ENCODE data around the gene PPP1R1C. TPM values are rescaled to one million over a fixed set of nuclear protein-coding genes. Genes with fewer than 3 reads are reported as not detected.

Gene PPP1R1C
- total and polyA plus RNA-seq, 4 donors = 7.8 to 27.3 (median 9.7) TPM

DNA sequence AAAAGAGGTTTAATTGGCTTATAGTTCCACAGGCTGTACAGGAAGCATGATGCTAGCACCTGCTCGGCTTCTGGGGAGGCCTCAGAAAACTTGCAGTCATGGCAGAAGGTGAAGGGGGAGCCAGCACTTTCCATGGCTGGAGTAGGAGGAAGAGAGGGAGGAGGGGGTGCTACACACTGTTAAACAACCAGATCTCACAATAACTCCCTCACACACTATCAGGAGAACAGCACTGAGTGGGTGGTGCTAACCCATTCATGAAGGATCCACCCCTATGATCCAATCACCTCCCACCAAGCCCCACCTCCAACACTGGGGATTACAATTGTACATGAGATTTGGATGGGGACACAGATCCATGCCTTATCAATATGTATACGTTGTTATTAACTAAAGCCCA, 85.1 kb downstream of the PPP1R1C start:
- WGBS (ENCODE audit: insufficient coverage) = 100% methylated on average over 1 of the region's 2 CpGs
- no peaks in the 10 kb centered on the region for H3K4me1 ChIP-seq (ENCODE audit: control insufficient read depth, insufficient read depth, low read length)
- no peak for DNase-seq (ENCODE audit: low read depth in 4 of 6, low spot score in 6 of 6)
- H3K27me3 ChIP-seq (ENCODE audit: control insufficient read depth, insufficient read depth, low read length) = no peaks in the 10 kb centered on the region
- H3K4me3 ChIP-seq (ENCODE audit: low read depth, low read length) = no peak overlapping the region
- no peaks in the 10 kb centered on the region for H3K36me3 ChIP-seq (ENCODE audit: control insufficient read depth, insufficient read depth, low read length)
- H3K9me3 ChIP-seq (ENCODE audit: control insufficient read depth, insufficient read depth, low read length) = no peaks in the 10 kb centered on the region
- no peak overlapping the region for H3K27ac ChIP-seq (ENCODE audit: low read depth, low read length)

GRCh38 chr2:182072861-182073260, 87.2 kb downstream of the PPP1R1C start:
- no peak overlapping the region for H3K27ac ChIP-seq (ENCODE audit: low read depth, low read length)
- H3K27me3 ChIP-seq (ENCODE audit: control insufficient read depth, insufficient read depth, low read length) = no peaks in the 10 kb centered on the region
- H3K36me3 ChIP-seq (ENCODE audit: control insufficient read depth, insufficient read depth, low read length) = no peaks in the 10 kb centered on the region
- no peaks in the 10 kb centered on the region for H3K9me3 ChIP-seq (ENCODE audit: control insufficient read depth, insufficient read depth, low read length)
- H3K4me1 ChIP-seq (ENCODE audit: control insufficient read depth, insufficient read depth, low read length) = peaks cover 2% of the 10 kb centered on the region
- H3K4me3 ChIP-seq (ENCODE audit: low read depth, low read length) = no peak overlapping the region
- WGBS (ENCODE audit: insufficient coverage) = no CpG with 5 or more reads among the region's 6 CpGs
- no peak for DNase-seq (ENCODE audit: low read depth in 4 of 6, low spot score in 6 of 6)

- 80% methylated on average over 2 of the region's 3 CpGs for WGBS (ENCODE audit: insufficient coverage)
Measured at GRCh38 chr2:182073613-182074012, 88.0 kb downstream of the PPP1R1C start.

DNA sequence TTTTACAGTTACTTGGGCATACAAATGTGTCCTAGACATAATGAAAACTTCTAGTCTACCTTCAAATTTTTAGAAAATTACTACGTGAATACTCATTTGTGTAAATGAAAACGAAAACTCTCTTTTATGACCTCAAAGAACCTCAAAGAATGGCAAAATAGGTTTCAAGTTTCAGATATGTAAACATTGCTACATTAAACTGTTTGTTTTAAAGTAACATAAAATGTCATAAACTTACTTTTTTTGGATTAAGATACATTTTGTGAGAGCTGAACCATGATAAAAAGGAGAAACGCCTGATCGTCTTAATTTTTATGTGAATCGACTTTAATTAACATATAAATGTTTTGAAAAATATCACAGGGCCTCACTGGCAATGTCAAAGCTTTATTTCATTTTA, 91.4 kb downstream of the PPP1R1C start:
- H3K36me3 ChIP-seq (ENCODE audit: control insufficient read depth, insufficient read depth, low read length) = no peaks in the 10 kb centered on the region
- no peak overlapping the region for H3K27ac ChIP-seq (ENCODE audit: low read depth, low read length)
- H3K4me1 ChIP-seq (ENCODE audit: control insufficient read depth, insufficient read depth, low read length) = peaks cover 2% of the 10 kb centered on the region
- H3K4me3 ChIP-seq (ENCODE audit: low read depth, low read length) = no peak overlapping the region
- DNase-seq (ENCODE audit: low read depth in 4 of 6, low spot score in 6 of 6) = no peak
- no peaks in the 10 kb centered on the region for H3K9me3 ChIP-seq (ENCODE audit: control insufficient read depth, insufficient read depth, low read length)
- no CpG with 5 or more reads among the region's 5 CpGs for WGBS (ENCODE audit: insufficient coverage)
- H3K27me3 ChIP-seq (ENCODE audit: control insufficient read depth, insufficient read depth, low read length) = no peaks in the 10 kb centered on the region

More at GRCh38 chr2:182073613-182074012, 88.0 kb downstream of the PPP1R1C start:
- H3K36me3 ChIP-seq (ENCODE audit: control insufficient read depth, insufficient read depth, low read length) = no peaks in the 10 kb centered on the region
- H3K9me3 ChIP-seq (ENCODE audit: control insufficient read depth, insufficient read depth, low read length) = no peaks in the 10 kb centered on the region
- H3K27ac ChIP-seq (ENCODE audit: low read depth, low read length) = no peak overlapping the region
- H3K4me3 ChIP-seq (ENCODE audit: low read depth, low read length) = no peak overlapping the region
- H3K27me3 ChIP-seq (ENCODE audit: control insufficient read depth, insufficient read depth, low read length) = no peaks in the 10 kb centered on the region
- DNase-seq (ENCODE audit: low read depth in 4 of 6, low spot score in 6 of 6) = no peak
- H3K4me1 ChIP-seq (ENCODE audit: control insufficient read depth, insufficient read depth, low read length) = peaks cover 2% of the 10 kb centered on the region

DNA sequence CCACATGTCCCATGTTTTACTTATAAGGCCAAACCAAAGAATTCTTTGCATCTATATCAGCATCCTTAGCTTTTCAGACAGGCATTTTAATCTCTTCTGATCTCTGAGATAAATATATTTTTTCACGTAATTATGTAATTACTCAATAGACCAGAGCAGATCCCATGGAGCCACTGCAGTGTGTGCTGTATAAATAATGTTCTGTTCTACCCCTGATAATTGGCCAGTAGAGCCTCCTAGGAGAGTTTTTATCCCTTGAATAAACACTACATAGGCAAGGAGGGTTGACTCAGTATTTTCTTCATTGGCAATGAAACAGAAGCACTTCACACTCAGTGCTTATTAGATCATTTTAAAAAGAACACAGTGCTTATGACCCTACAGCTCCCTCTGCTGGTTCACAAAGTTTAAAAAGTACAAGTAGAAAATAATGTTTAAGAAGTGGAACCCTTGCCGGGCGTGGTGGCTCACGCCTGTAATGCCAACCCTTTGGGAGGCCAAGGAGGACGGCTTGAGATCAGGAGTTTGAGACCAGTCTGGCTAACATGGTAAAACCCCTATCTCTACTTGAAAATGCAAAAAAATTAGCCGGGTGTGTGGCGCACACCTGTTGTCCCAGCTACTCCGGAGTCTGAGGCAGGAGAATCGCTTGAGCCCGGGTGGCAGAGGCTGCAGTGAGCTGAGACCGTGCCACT, 91.9 kb downstream of the PPP1R1C start:
- Histone ChIP-seq H3K27ac (ENCODE audit: low read depth, low read length) (no peak overlapping the region), H3K9me3 (ENCODE audit: control insufficient read depth, insufficient read depth, low read length) (no peaks in the 10 kb centered on the region), H3K27me3 (ENCODE audit: control insufficient read depth, insufficient read depth, low read length) (no peaks in the 10 kb centered on the region), H3K4me3 (ENCODE audit: low read depth, low read length) (no peak overlapping the region), H3K36me3 (ENCODE audit: control insufficient read depth, insufficient read depth, low read length) (no peaks in the 10 kb centered on the region), H3K4me1 (ENCODE audit: control insufficient read depth, insufficient read depth, low read length) (peaks cover 2% of the 10 kb centered on the region)
- WGBS (ENCODE audit: insufficient coverage) = 73% methylated on average over 10 of the region's 11 CpGs
- peak; percentile 22 to 93 (median 55) for DNase-seq (ENCODE audit: low read depth in 4 of 6, low spot score in 6 of 6)

GRCh38 chr2:182078988-182079602, 93.4 kb downstream of the PPP1R1C start:
- H3K9me3 ChIP-seq (ENCODE audit: control insufficient read depth, insufficient read depth, low read length) = no peaks in the 10 kb centered on the region
- no peak overlapping the region for H3K27ac ChIP-seq (ENCODE audit: low read depth, low read length)
- no peak for DNase-seq (ENCODE audit: low read depth in 4 of 6, low spot score in 6 of 6)
- no peak overlapping the region for H3K4me3 ChIP-seq (ENCODE audit: low read depth, low read length)
- H3K27me3 ChIP-seq (ENCODE audit: control insufficient read depth, insufficient read depth, low read length) = no peaks in the 10 kb centered on the region
- H3K4me1 ChIP-seq (ENCODE audit: control insufficient read depth, insufficient read depth, low read length) = peaks cover 2% of the 10 kb centered on the region
- no CpG with 5 or more reads among the region's 3 CpGs for WGBS (ENCODE audit: insufficient coverage)
- no peaks in the 10 kb centered on the region for H3K36me3 ChIP-seq (ENCODE audit: control insufficient read depth, insufficient read depth, low read length)

- H3K9me3 ChIP-seq (ENCODE audit: control insufficient read depth, insufficient read depth, low read length) = no peaks in the 10 kb centered on the region
- H3K27me3 ChIP-seq (ENCODE audit: control insufficient read depth, insufficient read depth, low read length) = no peaks in the 10 kb centered on the region
- DNase-seq (ENCODE audit: low read depth in 4 of 6, low spot score in 6 of 6) = no peak
- H3K4me3 ChIP-seq (ENCODE audit: low read depth, low read length) = no peak overlapping the region
- no peak overlapping the region for H3K27ac ChIP-seq (ENCODE audit: low read depth, low read length)
- H3K4me1 ChIP-seq (ENCODE audit: control insufficient read depth, insufficient read depth, low read length) = peaks cover 2% of the 10 kb centered on the region
- no CpG with 5 or more reads among the region's 2 CpGs for WGBS (ENCODE audit: insufficient coverage)
- H3K36me3 ChIP-seq (ENCODE audit: control insufficient read depth, insufficient read depth, low read length) = no peaks in the 10 kb centered on the region
Measured at GRCh38 chr2:182080493-182080892, 94.8 kb downstream of the PPP1R1C start.

GRCh38 chr2:182081602-182082260, 96.1 kb downstream of the PPP1R1C start:
- H3K4me1 ChIP-seq (ENCODE audit: control insufficient read depth, insufficient read depth, low read length) = peaks cover 2% of the 10 kb centered on the region
- no peaks in the 10 kb centered on the region for H3K9me3 ChIP-seq (ENCODE audit: control insufficient read depth, insufficient read depth, low read length)
- no peak for DNase-seq (ENCODE audit: low read depth in 4 of 6, low spot score in 6 of 6)
- no peak overlapping the region for H3K27ac ChIP-seq (ENCODE audit: low read depth, low read length)
- no CpG with 5 or more reads among the region's 4 CpGs for WGBS (ENCODE audit: insufficient coverage)
- H3K27me3 ChIP-seq (ENCODE audit: control insufficient read depth, insufficient read depth, low read length) = no peaks in the 10 kb centered on the region
- H3K4me3 ChIP-seq (ENCODE audit: low read depth, low read length) = no peak overlapping the region
- H3K36me3 ChIP-seq (ENCODE audit: control insufficient read depth, insufficient read depth, low read length) = no peaks in the 10 kb centered on the region

- Histone ChIP-seq H3K27ac (ENCODE audit: low read depth, low read length) (no peak overlapping the region), H3K9me3 (ENCODE audit: control insufficient read depth, insufficient read depth, low read length) (no peaks in the 10 kb centered on the region), H3K4me1 (ENCODE audit: control insufficient read depth, insufficient read depth, low read length) (no peaks in the 10 kb centered on the region), H3K36me3 (ENCODE audit: control insufficient read depth, insufficient read depth, low read length) (no peaks in the 10 kb centered on the region), H3K27me3 (ENCODE audit: control insufficient read depth, insufficient read depth, low read length) (no peaks in the 10 kb centered on the region), H3K4me3 (ENCODE audit: low read depth, low read length) (no peak overlapping the region)
- WGBS (ENCODE audit: insufficient coverage) = 100% methylated on average over 1 of the region's 3 CpGs
- DNase-seq (ENCODE audit: low read depth in 4 of 6, low spot score in 6 of 6) = no peak
Measured at GRCh38 chr2:182088681-182089320, 103.1 kb downstream of the PPP1R1C start.
